A549 (cell line): ENCODE data around the gene EIF4G3. TPM values are rescaled to one million over a fixed set of nuclear protein-coding genes. Genes with fewer than 3 reads are reported as not detected.
"Not testable (repeated sequence)": the region's sequence is repeated elsewhere in the genome, so short reads cannot be mapped to it uniquely, and the experiment has no call there.

ENCODE experiments used
- ATAC-seq, 2 experiments: fragments of 200-7000 bp in 1 of 2; fragments of >200 bp in 1 of 2; cut with Nextera tagmentation in 1 of 2; cut with Tn5 transposase in 1 of 2; 3 replicates each; pipeline versions ENCODE4 v1.8.0 to v1.9.1; 2018 to 2020; ENCODE audit warnings: mild to moderate bottlenecking in 1 of 2, moderate library complexity in 1 of 2
- CTCF ChIA-PET: fragments of 300-600 bp; sonication (Branson Sonifier 250); formaldehyde crosslinking; extraction: SDS; loops from one replicate; lab custom pipeline; 2021; ENCODE audit warnings: antibody characterized with exemption, inconsistent platforms; lab: Yijun Ruan, JAX
- POLR2A ChIA-PET: fragments of 350-600 bp; formaldehyde crosslinking; extraction: SDS; loops from one replicate; lab custom pipeline; 2021; ENCODE audit warnings: antibody characterized with exemption, inconsistent platforms; lab: Yijun Ruan, JAX
- DNase-seq, 2 experiments: peaks; one replicate each; pipeline versions ENCODE4 v3.0.0 to v3.0.0-alpha.2; 2011 to 2016; ENCODE audit warnings: low read depth in 1 of 2, low spot score in 1 of 2
- FAIRE-seq: peaks from 2 replicates; lab custom pipeline; 2011; peaks lifted over from hg19 to GRCh38; lab: Jason Lieb, UNC
- H3K27ac ChIP-seq, 2 experiments: fragments of >200 bp; sonication (Bioruptor Twin); formaldehyde crosslinking; 3 replicates each; pipeline ENCODE4 v1.5.1; 2016 to 2017
- H3K4me1 ChIP-seq: fragments of >200 bp; sonication (Bioruptor Twin); formaldehyde crosslinking; 3 replicates; pipeline ENCODE4 v1.6.1; 2016
- H3K4me2 ChIP-seq: fragments of >200 bp; sonication (Bioruptor Twin); formaldehyde crosslinking; 3 replicates; pipeline ENCODE4 v1.6.1; 2016
- H3K4me3 ChIP-seq: fragments of >200 bp; sonication (Bioruptor Twin); formaldehyde crosslinking; 3 replicates; pipeline ENCODE4 v1.5.1; 2016
- H3K9me3 ChIP-seq: fragments of >200 bp; sonication (Bioruptor Twin); formaldehyde crosslinking; 3 replicates; pipeline ENCODE4 v1.6.1; 2016
- BHLHE40 ChIP-seq: IDR thresholded peaks from 2 replicates; pipeline ENCODE4 v1.6.1; 2012; ENCODE audit warnings: low read depth, low read length, inconsistent platforms
- CBX2 ChIP-seq: fragments of 200-600 bp; sonication (generic); IDR thresholded peaks from 2 replicates; pipeline ENCODE4 v1.6.1; 2016; ENCODE audit warnings: low read depth, mild to moderate bottlenecking, borderline replicate concordance
- CBX8 ChIP-seq: fragments of 200-600 bp; sonication (generic); IDR thresholded peaks from 2 replicates; pipeline ENCODE4 v1.6.1; 2016
- CHD2 ChIP-seq: fragments of 150-350 bp; IDR thresholded peaks from 2 replicates; pipeline ENCODE4 v1.6.1; 2014; ENCODE audit warnings: low read length; ENCODE audit not compliant: partially characterized antibody
- CHD4 ChIP-seq: fragments of 200-600 bp; sonication (generic); IDR thresholded peaks from 2 replicates; pipeline ENCODE4 v1.6.1; 2016; ENCODE audit warnings: antibody characterized with exemption, mild to moderate bottlenecking, borderline replicate concordance
- EP300 ChIP-seq, 2 experiments: fragments of >200 bp; sonication (Bioruptor Twin); formaldehyde crosslinking; IDR thresholded peaks; 2 replicates in 1 of 2; 3 replicates in 1 of 2; pipeline ENCODE4 v1.6.1; 2016 to 2017
- FOXS1 ChIP-seq: fragments of 250-450 bp; sonication (Bioruptor Pico); IDR thresholded peaks from 2 replicates; pipeline ENCODE4 v1.5.0; 2020; ENCODE audit warnings: mild to moderate bottlenecking, moderate library complexity
- HDAC2 ChIP-seq: fragments of 200-600 bp; sonication (generic); IDR thresholded peaks from 2 replicates; pipeline ENCODE4 v1.6.1; 2016
- HOXB5 ChIP-seq: fragments of 250-450 bp; sonication (Bioruptor Pico); IDR thresholded peaks from 2 replicates; pipeline ENCODE4 v1.5.0; 2020; ENCODE audit warnings: mild to moderate bottlenecking, moderate library complexity
- KDM1A ChIP-seq: fragments of 200-600 bp; sonication (generic); IDR thresholded peaks from 2 replicates; pipeline ENCODE4 v1.6.1; 2016; ENCODE audit warnings: low read depth, mild to moderate bottlenecking
- KDM5A ChIP-seq: fragments of 200-600 bp; sonication (generic); IDR thresholded peaks from 2 replicates; pipeline ENCODE4 v1.6.1; 2016; ENCODE audit warnings: antibody characterized with exemption, mild to moderate bottlenecking
- MYC ChIP-seq: IDR thresholded peaks from 2 replicates; pipeline ENCODE4 v1.6.1; 2012; ENCODE audit warnings: mild to moderate bottlenecking, inconsistent platforms, low read length, improper control_type of control experiment, borderline replicate concordance
- POLR2A ChIP-seq: IDR thresholded peaks from 2 replicates; pipeline ENCODE4 v1.6.1; 2012; ENCODE audit warnings: mild to moderate bottlenecking, low read length
- RAD21 ChIP-seq, 2 experiments: fragments of >200 bp in 1 of 2; sonication (Bioruptor Twin) in 1 of 2; formaldehyde crosslinking in 1 of 2; IDR thresholded peaks in 1 of 2; conservative IDR thresholded peaks in 1 of 2; 2 replicates in 1 of 2; 3 replicates in 1 of 2; pipeline ENCODE4 v1.6.1; 2012 to 2018; ENCODE audit warnings: inconsistent platforms in 1 of 2
- RCOR1 ChIP-seq: fragments of 150-350 bp; IDR thresholded peaks from 2 replicates; pipeline ENCODE4 v1.6.1; 2014; ENCODE audit warnings: antibody characterized with exemption, low read length, low read depth
- RNF2 ChIP-seq: fragments of 200-600 bp; sonication (generic); IDR thresholded peaks from 2 replicates; pipeline ENCODE4 v1.6.1; 2016; ENCODE audit warnings: low read depth, mild to moderate bottlenecking, antibody characterized with exemption, moderate library complexity, borderline replicate concordance
- SMC3 ChIP-seq: fragments of >200 bp; sonication (Bioruptor Twin); formaldehyde crosslinking; IDR thresholded peaks from 3 replicates; pipeline ENCODE4 v1.6.1; 2018; ENCODE audit warnings: inconsistent platforms
- SREBF2 ChIP-seq: fragments of 450-650 bp; IDR thresholded peaks from 2 replicates; pipeline ENCODE4 v1.6.1; 2014; ENCODE audit warnings: mild to moderate bottlenecking, moderate library complexity
- TFCP2L1 ChIP-seq: fragments of 250-450 bp; sonication (Bioruptor Pico); IDR thresholded peaks from 2 replicates; pipeline ENCODE4 v1.5.0; 2021; ENCODE audit warnings: mild to moderate bottlenecking
- TP53 ChIP-seq: fragments of 250-450 bp; sonication (Bioruptor Pico); IDR thresholded peaks from 2 replicates; pipeline ENCODE4 v1.5.0; 2021; ENCODE audit warnings: mild to moderate bottlenecking, moderate library complexity
- ZC3H11A ChIP-seq: fragments of 450-650 bp; IDR thresholded peaks from 2 replicates; pipeline ENCODE4 v1.6.1; 2014; ENCODE audit warnings: antibody characterized with exemption, mild to moderate bottlenecking
- ZFP36 ChIP-seq: fragments of 450-650 bp; IDR thresholded peaks from 2 replicates; pipeline ENCODE4 v1.6.1; 2014; ENCODE audit warnings: borderline replicate concordance; ENCODE audit not compliant: partially characterized antibody
- ZSCAN20 ChIP-seq: fragments of 250-450 bp; sonication (Bioruptor Pico); IDR thresholded peaks from 2 replicates; pipeline ENCODE4 v1.8.0; 2022; ENCODE audit warnings: mild to moderate bottlenecking, moderate library complexity
- WGBS: methylation state at CpG from one replicate; pipeline ENCODE4 v1.1.6; 2017; ENCODE audit errors: missing lambda C conversion rate; 5-methylcytosine and 5-hydroxymethylcytosine counted together
- polyA plus RNA-seq, 4 experiments: library from polyadenylated mRNA; depleted of rRNA in 3 of 4; stranded (reverse); fragments of >200 nt; fragmentation: RNase III in 1 of 4; extraction: RNeasy Plus Mini Kit Qiagen cat#74134 plus additional on column Dnase treatment in 1 of 4; gene quantifications; 2 replicates in 3 of 4; 3 replicates in 1 of 4; pipeline ENCODE4 v1.2.3, GENCODE V29; 2011 to 2017
- TF ChIP-seq, protein P1 (sequence below): fragments of 150-350 bp; IDR thresholded peaks from 2 replicates; pipeline ENCODE4 v1.6.1; 2014; ENCODE audit warnings: low read depth, mild to moderate bottlenecking, low read length
- TF ChIP-seq, protein P2 (sequence below): fragments of 250-450 bp; sonication (Bioruptor Pico); IDR thresholded peaks from 2 replicates; pipeline ENCODE4 v1.5.0; 2021; ENCODE audit warnings: mild to moderate bottlenecking, moderate library complexity, borderline replicate concordance
- TF ChIP-seq, protein P3 (sequence below): fragments of >200 bp; sonication (Bioruptor Twin); formaldehyde crosslinking; IDR thresholded peaks from 3 replicates; pipeline ENCODE4 v1.5.1; 2016
- TF ChIP-seq, protein P4 (sequence below): fragments of >200 bp; sonication (Bioruptor Twin); formaldehyde crosslinking; IDR thresholded peaks from 2 replicates; pipeline ENCODE4 v1.6.1; 2016

The EIF4G3 gene
- polyA plus RNA-seq, 2 of the 4 experiments (the other 2 are of a cell fraction): 25.0 to 51.3 TPM

DNA sequence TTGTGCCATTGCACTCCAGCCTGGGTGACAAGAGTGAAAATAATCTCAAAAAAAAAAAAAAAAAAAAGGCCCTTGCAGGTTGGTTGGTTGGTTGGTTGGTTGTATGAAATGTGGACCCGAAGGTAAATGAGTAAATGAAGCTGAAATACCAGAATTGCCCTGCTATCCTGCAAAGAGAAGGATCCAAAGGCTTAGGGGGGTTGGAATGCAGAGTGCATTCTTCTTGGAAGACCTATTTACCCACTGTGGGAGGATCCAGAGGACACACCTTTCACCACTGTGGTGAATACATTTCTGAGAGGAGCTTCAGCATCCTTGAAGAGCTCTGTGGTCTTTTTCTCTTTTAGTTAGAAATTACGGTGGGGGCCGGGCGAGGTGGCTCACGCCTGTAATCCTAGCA lies 28.7 kb upstream of the EIF4G3 start:
- CTCF ChIA-PET: interaction anchor here (0.6 to 1.2 kb wide), 4 partner anchors 10 to 1377 kb away, joined by 3 to 5 read pairs (median 4); no protein-coding TSS in a partner anchor

DNA sequence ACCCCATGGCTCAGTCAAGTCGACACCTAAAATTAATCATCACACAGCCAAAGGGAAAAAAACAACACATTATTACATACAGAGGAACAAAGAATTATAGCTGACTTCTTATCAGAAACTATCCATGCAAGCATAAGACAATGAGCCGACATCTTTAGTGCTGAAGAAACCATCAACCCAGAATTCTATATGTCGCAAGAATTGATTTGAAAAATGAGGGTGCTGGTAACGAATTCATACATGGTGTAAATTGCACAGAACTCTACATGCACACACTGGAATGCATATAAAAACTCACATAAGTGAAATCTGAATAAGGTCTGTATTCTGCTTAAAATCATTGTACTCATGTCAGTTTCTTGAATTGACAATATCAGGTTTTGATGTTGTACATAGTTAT lies 25.0 kb upstream of the EIF4G3 start:
- POLR2A ChIA-PET: no interaction called here
- no peaks in the 10 kb centered on the region; the same call in 2 of the 3 replicates for H3K4me1 ChIP-seq
- FAIRE-seq (no peak), ATAC-seq (no peak), DNase-seq (no peak)
- H3K4me3 ChIP-seq: no peak overlapping the region
- H3K4me2 ChIP-seq: no peak overlapping the region
- H3K27ac ChIP-seq: no peak overlapping the region
- 92% methylated on average over 4 of the region's 4 CpGs for WGBS
- TF ChIP-seq EP300 (IDR thresholded peaks at IDR 0.05) (no peak), SMC3 (no peak), KDM1A (no peak), HDAC2 (no peak), POLR2A (no peak), HOXB5 (no peak), ZFP36 (no peak), ZSCAN20 (no peak), BHLHE40 (no peak), ZC3H11A (no peak), CHD4 (no peak), TP53 (no peak), SREBF2 (no peak), RCOR1 (no peak)
- TF ChIP-seq, protein P1, sequence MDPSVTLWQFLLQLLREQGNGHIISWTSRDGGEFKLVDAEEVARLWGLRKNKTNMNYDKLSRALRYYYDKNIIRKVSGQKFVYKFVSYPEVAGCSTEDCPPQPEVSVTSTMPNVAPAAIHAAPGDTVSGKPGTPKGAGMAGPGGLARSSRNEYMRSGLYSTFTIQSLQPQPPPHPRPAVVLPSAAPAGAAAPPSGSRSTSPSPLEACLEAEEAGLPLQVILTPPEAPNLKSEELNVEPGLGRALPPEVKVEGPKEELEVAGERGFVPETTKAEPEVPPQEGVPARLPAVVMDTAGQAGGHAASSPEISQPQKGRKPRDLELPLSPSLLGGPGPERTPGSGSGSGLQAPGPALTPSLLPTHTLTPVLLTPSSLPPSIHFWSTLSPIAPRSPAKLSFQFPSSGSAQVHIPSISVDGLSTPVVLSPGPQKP: no peak
- CTCF ChIA-PET: interaction anchor here (2.3 kb wide), 1 partner anchor 15 kb away, joined by 9 read pairs; no protein-coding TSS in a partner anchor
- H3K9me3 ChIP-seq: no peaks in the 10 kb centered on the region

More for the DNA sequence above, 28.7 kb upstream of the EIF4G3 start:
- 86% methylated on average over 5 of the region's 5 CpGs for WGBS
- TF ChIP-seq CBX8: no peak
- TF ChIP-seq, protein P2, sequence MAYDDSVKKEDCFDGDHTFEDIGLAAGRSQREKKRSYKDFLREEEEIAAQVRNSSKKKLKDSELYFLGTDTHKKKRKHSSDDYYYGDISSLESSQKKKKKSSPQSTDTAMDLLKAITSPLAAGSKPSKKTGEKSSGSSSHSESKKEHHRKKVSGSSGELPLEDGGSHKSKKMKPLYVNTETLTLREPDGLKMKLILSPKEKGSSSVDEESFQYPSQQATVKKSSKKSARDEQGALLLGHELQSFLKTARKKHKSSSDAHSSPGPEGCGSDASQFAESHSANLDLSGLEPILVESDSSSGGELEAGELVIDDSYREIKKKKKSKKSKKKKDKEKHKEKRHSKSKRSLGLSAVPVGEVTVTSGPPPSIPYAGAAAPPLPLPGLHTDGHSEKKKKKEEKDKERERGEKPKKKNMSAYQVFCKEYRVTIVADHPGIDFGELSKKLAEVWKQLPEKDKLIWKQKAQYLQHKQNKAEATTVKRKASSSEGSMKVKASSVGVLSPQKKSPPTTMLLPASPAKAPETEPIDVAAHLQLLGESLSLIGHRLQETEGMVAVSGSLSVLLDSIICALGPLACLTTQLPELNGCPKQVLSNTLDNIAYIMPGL (CRISPR knock-in tag): no peak
- no peak for TF ChIP-seq CHD2
- TF ChIP-seq RAD21 (conservative IDR thresholded peaks at IDR 0.05 in 1 of 2, IDR thresholded peaks at IDR 0.05 in 1 of 2): no peak
- no peak for TF ChIP-seq FOXS1 (CRISPR knock-in tag)
- no peak for TF ChIP-seq CBX2
- TF ChIP-seq, protein P3, sequence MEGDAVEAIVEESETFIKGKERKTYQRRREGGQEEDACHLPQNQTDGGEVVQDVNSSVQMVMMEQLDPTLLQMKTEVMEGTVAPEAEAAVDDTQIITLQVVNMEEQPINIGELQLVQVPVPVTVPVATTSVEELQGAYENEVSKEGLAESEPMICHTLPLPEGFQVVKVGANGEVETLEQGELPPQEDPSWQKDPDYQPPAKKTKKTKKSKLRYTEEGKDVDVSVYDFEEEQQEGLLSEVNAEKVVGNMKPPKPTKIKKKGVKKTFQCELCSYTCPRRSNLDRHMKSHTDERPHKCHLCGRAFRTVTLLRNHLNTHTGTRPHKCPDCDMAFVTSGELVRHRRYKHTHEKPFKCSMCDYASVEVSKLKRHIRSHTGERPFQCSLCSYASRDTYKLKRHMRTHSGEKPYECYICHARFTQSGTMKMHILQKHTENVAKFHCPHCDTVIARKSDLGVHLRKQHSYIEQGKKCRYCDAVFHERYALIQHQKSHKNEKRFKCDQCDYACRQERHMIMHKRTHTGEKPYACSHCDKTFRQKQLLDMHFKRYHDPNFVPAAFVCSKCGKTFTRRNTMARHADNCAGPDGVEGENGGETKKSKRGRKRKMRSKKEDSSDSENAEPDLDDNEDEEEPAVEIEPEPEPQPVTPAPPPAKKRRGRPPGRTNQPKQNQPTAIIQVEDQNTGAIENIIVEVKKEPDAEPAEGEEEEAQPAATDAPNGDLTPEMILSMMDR: no peak
- TF ChIP-seq MYC: no peak
- no peak for TF ChIP-seq RNF2
- TF ChIP-seq HDAC2: no peak
- no peak for TF ChIP-seq ZFP36
- TF ChIP-seq, protein P4, sequence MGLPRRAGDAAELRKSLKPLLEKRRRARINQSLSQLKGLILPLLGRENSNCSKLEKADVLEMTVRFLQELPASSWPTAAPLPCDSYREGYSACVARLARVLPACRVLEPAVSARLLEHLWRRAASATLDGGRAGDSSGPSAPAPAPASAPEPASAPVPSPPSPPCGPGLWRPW: no peak
- TF ChIP-seq KDM5A: no peak
- TF ChIP-seq TFCP2L1 (CRISPR knock-in tag): no peak
- H3K27ac ChIP-seq: no peak overlapping the region
- H3K9me3 ChIP-seq: no peaks in the 10 kb centered on the region
- POLR2A ChIA-PET: no interaction called here
- ATAC-seq (no peak), FAIRE-seq (no peak), DNase-seq (no peak)
- H3K4me1 ChIP-seq: no peaks in the 10 kb centered on the region; the same call in 2 of the 3 replicates
- H3K4me3 ChIP-seq: no peak overlapping the region
- no peak overlapping the region for H3K4me2 ChIP-seq

DNA sequence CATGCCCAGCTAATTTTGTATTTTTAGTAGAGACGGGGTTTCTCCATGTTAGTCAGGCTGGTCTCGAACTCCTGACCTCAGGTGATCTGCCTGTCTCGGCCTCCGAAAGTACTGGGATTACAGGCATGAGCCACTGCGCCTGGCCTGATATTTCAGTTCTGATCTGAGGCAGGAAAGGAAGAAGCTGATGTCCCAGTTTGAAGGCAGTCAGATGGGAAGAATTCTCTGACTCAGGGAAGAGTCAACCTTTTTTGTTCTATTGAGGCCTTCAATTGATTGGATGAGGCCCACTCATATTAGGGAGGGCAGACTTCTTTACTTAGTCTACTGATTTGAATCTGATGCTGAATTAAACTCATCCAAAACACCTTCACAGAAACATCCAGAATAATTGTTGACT lies 24.5 kb upstream of the EIF4G3 start:
- DNase-seq, FAIRE-seq, H3K27ac ChIP-seq, POLR2A ChIA-PET, ATAC-seq, H3K4me1 ChIP-seq, H3K4me2 ChIP-seq, H3K9me3 ChIP-seq, H3K4me3 ChIP-seq: not testable (repeated sequence)
- CTCF ChIA-PET: interaction anchor here (2.3 kb wide), 1 partner anchor 16 kb away, joined by 9 read pairs; no protein-coding TSS in a partner anchor
- WGBS: 75% methylated on average over 5 of the region's 5 CpGs
